ENCODE measurements around the gene C1orf53. TPM values are rescaled to one million over a fixed set of nuclear protein-coding genes. Genes with fewer than 3 reads are reported as not detected.
"Not testable (repeated sequence)": the region's sequence is repeated elsewhere in the genome, so short reads cannot be mapped to it uniquely, and the experiment has no call there.

C1orf53 gene
- total and polyA plus RNA-seq, 2 of the 13 experiments (the other 11 are each of a cell fraction or from before 2014, with no cell fraction given), result 5.8 to 10.1 TPM

- Histone ChIP-seq H3K4me1 (ENCODE audit: insufficient read depth, low read length) (peaks cover 2% of the 10 kb centered on the region; the same call in 1 of the 2 replicates), H3K4me3 (replicated peaks in 1 of 3; ENCODE audit: insufficient read depth in 1 of 3, low read depth in 2 of 3, low read length in 3 of 3) (no peak overlapping the region), H2AFZ (ENCODE audit: low read length) (no peak overlapping the region), H3K4me2 (ENCODE audit: low read depth, low read length) (no peak overlapping the region), H3K27me3 (ENCODE audit: control insufficient read depth in 1 of 2, insufficient read depth in 2 of 2, low read length in 2 of 2) (no peaks in the 10 kb centered on the region), H3K27ac (ENCODE audit: extremely low read length, insufficient read depth, low read length) (no peak overlapping the region), H4K20me1 (ENCODE audit: insufficient read depth, low read length) (no peaks in the 10 kb centered on the region), H3K9me3 (ENCODE audit: low read length) (peaks cover 14% of the 10 kb centered on the region; the same call in 1 of the 2 replicates), H3K79me2 (ENCODE audit: insufficient read depth, low read length) (no peaks in the 10 kb centered on the region), H3K36me3 (replicated peaks in 1 of 2; ENCODE audit: control insufficient read depth in 1 of 2, insufficient read depth in 2 of 2, low read length in 2 of 2) (no peaks in the 10 kb centered on the region), H3K9ac (ENCODE audit: insufficient read depth, low read depth, low read length) (no peak overlapping the region)
- intact Hi-C loops (cut with micrococcal nuclease; ENCODE audit: unreplicated experiment), result no loop called here
- ATAC-seq (no peak), DNase-seq (ENCODE audit: low spot score) (no peak), FAIRE-seq (no peak)
- POLR2A ChIA-PET, result no interaction called here
- CTCF ChIA-PET (ENCODE audit: low intra/inter-chr PET ratio, low total read pairs), result no interaction called here
- no TSS peak for BruUV-seq (replicated peaks)
- TF ChIP-seq BCL6 (CRISPR knock-in tag; IDR thresholded peaks at IDR 0.05) (no peak), AHR (CRISPR knock-in tag; IDR thresholded peaks at IDR 0.05) (no peak), ZNF7 (CRISPR knock-in tag; IDR thresholded peaks at IDR 0.05) (no peak), ELF1 (CRISPR knock-in tag; IDR thresholded peaks at IDR 0.05) (no peak), ZBTB2 (CRISPR knock-in tag; IDR thresholded peaks at IDR 0.05; ENCODE audit: low read depth) (no peak), SP4 (CRISPR knock-in tag; IDR thresholded peaks at IDR 0.05) (no peak), ZBTB43 (CRISPR knock-in tag; conservative IDR thresholded peaks at IDR 0.05) (no peak), ZFX (CRISPR knock-in tag; IDR thresholded peaks at IDR 0.05; ENCODE audit: low read depth) (no peak), SCMH1 (CRISPR knock-in tag; IDR thresholded peaks at IDR 0.05; ENCODE audit: borderline replicate concordance) (no peak), HNRNPL (IDR thresholded peaks at IDR 0.05; ENCODE audit: low read depth, low read length) (no peak), ZUFSP (CRISPR knock-in tag; IDR thresholded peaks at IDR 0.05; ENCODE audit: borderline replicate concordance) (no peak), ZC3H13 (CRISPR knock-in tag; IDR thresholded peaks at IDR 0.05) (no peak), MTF1 (CRISPR knock-in tag; IDR thresholded peaks at IDR 0.05) (no peak)
- in situ Hi-C loops (cut with HindIII; ENCODE audit: extremely low pct_ligation_motif_present, low pct_unique_long_range_greater_than_20kb), result no loop called here
Measured at GRCh38 chr1:197876894-197877293, 25.5 kb upstream of the C1orf53 start.

GRCh38 chr1:197880385-197880784, 22.0 kb upstream of the C1orf53 start:
- peaks cover 14% of the 10 kb centered on the region; the same call in 1 of the 2 replicates for H3K9me3 ChIP-seq (ENCODE audit: low read length)

More at GRCh38 chr1:197880385-197880784, 22.0 kb upstream of the C1orf53 start:
- H3K9ac ChIP-seq (ENCODE audit: insufficient read depth, low read depth, low read length); H4K20me1 ChIP-seq (ENCODE audit: insufficient read depth, low read length); FAIRE-seq; H3K4me2 ChIP-seq (ENCODE audit: low read depth, low read length); BruUV-seq (replicated peaks); H3K36me3 ChIP-seq (replicated peaks in 1 of 2; ENCODE audit: control insufficient read depth in 1 of 2, insufficient read depth in 2 of 2, low read length in 2 of 2); H3K79me2 ChIP-seq (ENCODE audit: insufficient read depth, low read length); in situ Hi-C loops (cut with HindIII; ENCODE audit: extremely low pct_ligation_motif_present, low pct_unique_long_range_greater_than_20kb); DNase-seq (ENCODE audit: low spot score); H3K27me3 ChIP-seq (ENCODE audit: control insufficient read depth in 1 of 2, insufficient read depth in 2 of 2, low read length in 2 of 2); H3K27ac ChIP-seq (ENCODE audit: extremely low read length, insufficient read depth, low read length); H2AFZ ChIP-seq (ENCODE audit: low read length); POLR2A ChIA-PET; H3K4me3 ChIP-seq (replicated peaks in 1 of 3; ENCODE audit: insufficient read depth in 1 of 3, low read depth in 2 of 3, low read length in 3 of 3); ATAC-seq; CTCF ChIA-PET (ENCODE audit: low intra/inter-chr PET ratio, low total read pairs); intact Hi-C loops (cut with micrococcal nuclease; ENCODE audit: unreplicated experiment): not testable (repeated sequence)
- 29% methylated on average over 4 of the region's 4 CpGs for WGBS (ENCODE audit: low lambda C conversion rate)
- peaks cover 33% of the 10 kb centered on the region for H3K4me1 ChIP-seq (ENCODE audit: insufficient read depth, low read length)

Data from HepG2 (cell line).